GM21529 (cell line): ENCODE results near the gene SKAP1.
"Not testable (repeated sequence)": the region's sequence is repeated elsewhere in the genome, so short reads cannot be mapped to it uniquely, and the experiment has no call there.

Experiments used
- ATAC-seq: cut with Tn5 transposase; IDR thresholded peaks from one replicate; pipeline ENCODE4 v1.9.1; 2021; ENCODE audit not compliant: unreplicated experiment

SKAP1 gene

GRCh38 chr17:48374650-48375230, 55.3 kb downstream of the SKAP1 start:
- no peak for ATAC-seq

- no peak for ATAC-seq
Observed at GRCh38 chr17:48373883-48374282, 56.1 kb downstream of the SKAP1 start.

DNA sequence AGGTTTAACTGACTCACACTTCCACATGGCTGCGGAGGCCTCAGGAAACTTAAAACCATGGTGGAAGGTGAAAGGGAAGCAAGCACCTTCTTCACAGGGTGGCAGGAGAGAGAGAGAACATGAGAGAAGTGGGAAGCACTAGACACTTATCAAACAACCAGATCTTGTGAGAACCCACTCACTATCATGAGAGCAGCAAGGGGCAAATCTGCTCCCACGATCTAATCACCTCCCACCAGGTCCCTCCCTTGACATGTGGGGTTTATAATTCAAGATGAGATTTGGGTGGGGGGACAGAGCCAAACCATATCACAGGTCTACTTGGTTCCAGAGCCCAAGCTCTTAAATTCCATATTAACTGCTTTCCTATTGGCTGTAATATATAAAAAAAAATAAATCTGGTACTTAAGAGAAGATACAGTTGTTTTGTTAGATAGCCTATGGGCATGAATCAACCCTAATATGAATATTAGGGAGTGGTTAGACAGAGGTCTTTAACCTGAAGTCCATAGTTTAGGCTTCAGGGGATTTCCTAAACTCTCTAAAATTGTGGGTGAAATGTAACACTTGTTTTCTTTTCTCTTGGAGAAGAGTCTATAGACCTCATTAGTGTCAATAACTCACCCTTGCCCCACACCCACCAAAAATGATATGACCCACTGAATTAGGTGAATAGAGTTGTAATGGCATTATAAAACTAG, 56.7 kb downstream of the SKAP1 start:
- ATAC-seq: no peak

DNA sequence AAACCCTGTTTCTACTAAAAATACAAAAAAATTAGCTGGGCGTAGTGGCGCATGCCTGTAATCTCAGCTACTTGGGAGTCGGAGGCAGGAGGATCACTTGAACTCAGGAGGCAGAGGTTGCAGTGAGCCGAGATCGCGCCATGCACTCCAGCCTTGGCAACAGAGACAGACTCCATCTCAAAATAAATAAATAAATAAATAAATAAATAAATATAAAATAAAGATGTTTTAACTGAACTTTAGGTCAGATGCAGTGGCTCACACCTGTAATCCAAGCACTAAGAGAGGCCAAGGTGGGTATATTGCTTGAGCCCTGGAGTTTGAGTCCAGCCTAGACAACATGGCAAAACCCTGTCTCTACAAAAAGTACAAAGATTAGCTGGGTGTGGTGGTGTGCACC, 61.0 kb downstream of the SKAP1 start:
- not testable (repeated sequence) for ATAC-seq

DNA sequence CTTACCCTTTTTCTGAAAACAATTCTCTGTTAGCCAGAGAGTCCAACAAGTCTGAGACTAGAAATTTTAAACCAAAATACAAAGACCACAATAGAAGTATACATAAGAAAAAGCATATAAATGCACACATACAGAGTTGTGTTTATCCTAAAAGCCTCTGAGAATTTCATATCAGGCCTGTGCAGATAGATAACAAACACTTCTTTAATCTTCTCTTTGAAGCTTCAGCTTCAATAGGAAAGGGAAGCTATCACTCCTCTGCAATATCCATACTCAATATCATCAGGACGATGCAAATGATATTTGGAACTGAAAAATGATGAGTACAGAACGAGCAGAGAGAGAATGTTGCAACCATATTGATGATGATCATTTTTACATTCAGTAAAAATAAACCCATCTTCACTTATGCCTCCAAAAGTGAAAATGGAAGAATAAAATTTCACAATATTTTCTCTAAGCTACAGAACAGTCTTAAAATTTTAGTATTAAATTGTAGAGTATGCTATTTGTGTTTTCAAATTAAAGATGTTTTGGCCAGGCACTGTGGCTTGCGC, 61.6 kb downstream of the SKAP1 start:
- no peak for ATAC-seq

- ATAC-seq: no peak
Observed at GRCh38 chr17:48363161-48363560, 66.9 kb downstream of the SKAP1 start.

GRCh38 chr17:48360861-48361633, 69.0 kb downstream of the SKAP1 start:
- ATAC-seq: not testable (repeated sequence)

GRCh38 chr17:48357779-48358602, 72.0 kb downstream of the SKAP1 start:
- ATAC-seq: no peak

DNA sequence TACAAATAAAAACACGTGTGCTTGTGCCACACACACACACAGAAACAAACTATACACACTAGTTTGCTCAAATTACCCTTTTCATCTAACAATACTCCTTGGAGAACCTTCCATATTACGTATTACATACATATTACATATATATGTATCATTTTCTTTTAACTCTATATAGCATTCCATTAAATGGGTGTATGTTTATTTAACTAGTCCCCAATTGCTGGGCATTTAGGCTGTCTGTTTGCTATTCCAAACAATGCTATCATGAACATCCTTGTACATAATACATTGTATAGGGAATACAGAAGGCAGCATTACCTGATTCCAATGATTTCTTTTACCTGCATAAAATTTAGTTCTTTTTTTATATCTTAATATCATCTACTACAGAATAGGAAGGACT, 73.1 kb downstream of the SKAP1 start:
- no peak for ATAC-seq

- no peak for ATAC-seq
Observed at GRCh38 chr17:48352630-48353029, 77.4 kb downstream of the SKAP1 start.

DNA sequence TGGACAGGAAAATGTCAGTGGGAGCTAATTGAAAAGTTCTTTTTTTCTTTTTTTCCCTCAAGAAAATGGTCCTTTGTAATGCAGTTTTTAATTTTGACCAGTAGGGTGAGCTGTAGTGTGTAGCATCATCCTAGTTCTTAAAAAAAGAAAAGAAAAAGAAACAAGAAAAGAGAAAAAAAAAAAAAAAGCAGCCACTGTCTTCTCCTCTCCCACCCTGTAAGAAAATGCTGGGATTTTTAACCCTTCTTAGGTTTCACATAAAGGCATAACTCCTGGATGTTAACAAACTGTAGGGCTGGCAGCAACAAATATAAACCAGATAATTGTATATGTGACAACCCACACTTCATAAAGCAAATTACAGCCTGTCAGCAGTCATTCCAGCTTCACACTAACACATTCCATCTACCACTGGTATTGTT, 78.1 kb downstream of the SKAP1 start:
- ATAC-seq: no peak

DNA sequence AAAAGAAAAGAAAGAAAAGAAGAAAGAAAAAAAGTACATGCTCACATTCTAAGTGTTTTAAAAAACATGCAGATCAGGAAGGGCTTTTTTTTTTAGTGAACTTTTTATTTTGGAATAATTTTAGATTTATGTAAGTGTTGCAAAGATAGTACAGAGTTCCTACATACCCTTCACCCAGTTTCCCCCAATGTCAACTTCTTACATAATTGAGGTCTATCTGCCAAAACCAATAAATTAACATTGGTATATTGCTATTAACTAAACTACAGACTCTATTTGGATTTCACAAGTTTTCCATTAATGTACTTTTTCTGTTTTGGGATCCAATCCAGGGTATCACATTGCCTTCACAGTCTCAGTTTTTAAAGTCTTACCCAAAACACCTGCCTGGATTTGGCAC, 81.7 kb downstream of the SKAP1 start:
- ATAC-seq: no peak

DNA sequence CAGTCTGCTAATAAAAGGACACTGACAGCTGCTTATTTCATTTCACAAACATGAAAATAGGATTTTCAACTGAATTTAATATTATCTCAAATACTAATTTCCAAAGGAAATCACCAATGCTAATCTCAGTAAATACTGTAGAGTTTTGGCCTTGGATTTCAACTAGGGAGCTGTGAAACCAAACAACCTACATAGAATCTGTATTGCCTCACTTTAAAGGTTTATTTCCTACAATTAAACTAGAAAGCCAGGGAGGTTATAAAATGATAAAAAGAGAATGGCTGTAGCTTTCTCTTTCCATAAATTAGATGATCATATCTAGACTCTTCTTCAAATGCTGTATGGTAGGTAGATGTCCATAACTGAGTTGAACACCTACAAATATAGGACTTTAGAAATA, 82.8 kb downstream of the SKAP1 start:
- no peak for ATAC-seq

GRCh38 chr17:48344251-48344650, 85.8 kb downstream of the SKAP1 start:
- ATAC-seq: no peak

GRCh38 chr17:48340916-48341315, 89.1 kb downstream of the SKAP1 start:
- ATAC-seq: no peak

DNA sequence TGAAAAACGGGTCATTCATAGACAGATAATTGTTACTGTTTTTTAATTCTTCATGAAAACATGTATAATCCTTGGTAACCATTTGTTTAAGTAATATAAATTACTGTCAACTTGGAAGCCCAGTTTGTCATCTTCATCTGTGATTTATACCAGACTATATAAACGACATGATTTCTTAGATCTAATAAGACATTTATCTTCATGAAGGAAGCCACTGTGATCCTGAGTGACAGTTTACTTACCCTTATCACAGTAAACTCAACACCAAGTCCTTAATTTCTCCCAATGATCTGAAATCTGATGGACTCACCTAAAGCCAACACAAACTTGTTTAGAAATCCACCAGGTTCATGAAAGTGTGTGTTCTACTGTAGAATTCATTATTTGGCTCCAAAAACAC, 91.3 kb downstream of the SKAP1 start:
- ATAC-seq: no peak

- not testable (repeated sequence) for ATAC-seq
Observed at GRCh38 chr17:48337903-48338302, 92.1 kb downstream of the SKAP1 start.

DNA sequence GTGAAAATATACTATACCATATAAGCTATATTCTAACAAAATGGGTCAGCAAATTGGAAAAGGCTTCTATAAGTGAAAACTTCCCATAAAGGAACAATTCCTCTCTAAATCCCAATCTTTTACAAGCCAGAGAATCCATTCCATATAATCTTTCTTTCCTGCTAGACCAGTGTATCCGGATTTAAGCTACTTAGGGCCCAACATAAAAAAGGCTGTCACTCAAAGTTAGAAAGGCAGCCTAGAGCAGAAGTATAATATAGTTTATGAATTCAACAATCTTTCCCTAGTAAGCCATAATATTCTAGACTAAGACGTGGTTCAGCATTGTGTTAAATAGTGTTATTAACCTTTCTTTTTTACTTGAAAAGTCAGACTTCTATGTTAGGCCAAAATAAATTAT, 93.0 kb downstream of the SKAP1 start:
- no peak for ATAC-seq

GRCh38 chr17:48335858-48336500, 94.0 kb downstream of the SKAP1 start:
- no peak for ATAC-seq

DNA sequence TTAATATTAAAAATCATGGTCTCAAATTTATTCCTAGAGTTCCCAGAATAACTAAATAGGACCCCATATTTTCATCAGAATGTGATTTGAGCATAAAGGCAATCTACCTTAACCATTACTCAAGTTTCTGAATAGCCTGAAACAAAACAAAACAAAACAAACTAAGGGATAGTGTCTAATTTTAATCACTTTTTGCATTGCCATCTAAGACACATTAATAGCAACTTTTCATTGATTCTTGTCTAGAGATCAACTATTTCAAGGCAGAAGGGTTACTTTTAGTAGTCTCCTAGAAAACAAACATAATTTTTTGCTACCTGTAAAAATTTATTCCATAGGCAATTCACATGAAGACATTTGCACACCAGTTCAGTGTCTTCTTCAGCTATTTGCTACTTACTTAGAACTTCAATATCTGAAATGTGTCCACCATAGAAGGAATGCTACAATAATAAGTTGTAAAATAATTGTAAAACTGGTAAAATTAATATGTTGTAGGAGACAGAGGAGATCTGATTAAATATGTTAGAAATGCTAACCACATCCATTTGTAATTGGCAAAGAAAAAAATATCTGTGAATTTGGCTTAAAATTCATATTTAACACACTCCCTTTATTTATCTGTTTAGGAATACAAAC, 94.7 kb downstream of the SKAP1 start:
- no peak for ATAC-seq
